RKO (cell line): Measurements from ENCODE around the gene BNIP2.

Experiments
- DNase-seq: peaks from one replicate; pipeline ENCODE4 v3.0.0-alpha.2; 2016; ENCODE audit warnings: low spot score

Gene BNIP2

DNA sequence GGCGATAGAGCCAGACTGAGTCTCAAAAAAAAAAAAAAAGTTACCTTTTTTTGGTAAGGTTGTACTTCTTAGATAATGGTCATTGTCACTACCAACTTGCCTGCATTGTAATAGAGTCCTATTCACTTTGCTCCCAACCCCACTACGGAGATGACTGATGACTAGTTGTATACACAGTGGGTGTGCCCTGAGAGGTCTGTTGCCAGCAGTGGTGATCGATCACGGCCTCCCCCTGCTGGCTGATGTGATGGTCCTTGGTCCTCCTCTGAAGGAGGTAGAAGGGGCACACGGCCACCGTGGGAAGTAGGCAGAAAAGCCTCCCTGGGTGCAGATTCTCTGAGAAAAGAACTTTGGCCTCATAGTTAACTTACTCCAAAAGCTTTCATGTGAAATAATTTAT, 66.8 kb downstream of the BNIP2 start:
- DNase-seq, result peak; percentile 69

DNA sequence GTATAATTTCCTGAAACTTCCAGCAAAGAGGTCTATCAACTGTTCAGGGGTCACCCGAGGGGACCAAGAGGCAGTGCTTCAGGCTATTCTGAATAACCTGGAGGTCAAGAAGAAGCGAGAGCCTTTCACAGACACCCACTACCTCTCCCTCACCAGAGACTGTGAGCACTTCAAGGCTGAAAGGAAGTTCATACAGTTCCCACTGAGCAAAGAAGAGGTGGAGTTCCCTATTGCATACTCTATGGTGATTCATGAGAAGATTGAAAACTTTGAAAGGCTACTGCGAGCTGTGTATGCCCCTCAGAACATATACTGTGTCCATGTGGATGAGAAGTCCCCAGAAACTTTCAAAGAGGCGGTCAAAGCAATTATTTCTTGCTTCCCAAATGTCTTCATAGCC, 70.7 kb downstream of the BNIP2 start:
- DNase-seq, result no peak

- DNase-seq, result no peak
These were observed 72.7 kb downstream of the BNIP2 start for GRCh38 chr15:59616379-59616778.

DNA sequence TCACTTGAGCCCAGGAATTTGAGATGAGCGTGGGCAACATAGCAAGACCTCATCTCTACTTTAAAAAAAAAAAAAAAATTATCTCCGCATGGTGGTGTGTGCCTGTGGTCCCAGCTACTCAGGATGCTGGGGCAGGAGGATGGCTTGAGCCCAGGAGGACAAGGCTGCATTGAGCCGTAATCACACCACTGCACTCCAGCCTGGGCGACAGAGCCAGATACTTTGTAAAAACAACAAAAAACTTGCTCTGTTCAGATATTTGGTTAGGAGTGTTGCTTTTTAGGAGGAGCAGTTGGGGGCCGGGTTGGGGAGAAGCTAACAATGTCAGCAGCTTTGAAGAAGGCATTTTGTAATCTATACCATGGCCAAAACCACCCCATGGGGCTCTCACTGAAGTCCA, 73.5 kb downstream of the BNIP2 start:
- no peak for DNase-seq

DNA sequence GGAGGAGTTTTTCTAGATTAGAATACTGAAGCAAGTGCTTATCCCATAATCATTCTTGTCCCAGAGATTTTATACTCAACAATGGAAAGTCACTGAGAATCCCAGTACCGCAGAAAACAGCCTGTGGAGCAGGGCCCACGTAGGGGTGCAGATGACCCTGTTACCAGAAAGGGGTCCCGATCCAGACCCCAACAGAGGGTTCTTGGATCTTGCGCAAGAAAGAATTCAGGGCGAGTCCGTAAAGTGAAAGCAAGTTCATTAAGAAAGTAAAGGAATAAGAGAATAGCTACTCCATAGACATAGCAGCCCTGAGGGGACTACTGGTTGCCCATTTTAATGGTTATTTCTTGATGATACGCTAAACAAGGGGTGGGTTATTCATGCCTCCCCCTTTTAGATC, 75.0 kb downstream of the BNIP2 start:
- no peak for DNase-seq

DNA sequence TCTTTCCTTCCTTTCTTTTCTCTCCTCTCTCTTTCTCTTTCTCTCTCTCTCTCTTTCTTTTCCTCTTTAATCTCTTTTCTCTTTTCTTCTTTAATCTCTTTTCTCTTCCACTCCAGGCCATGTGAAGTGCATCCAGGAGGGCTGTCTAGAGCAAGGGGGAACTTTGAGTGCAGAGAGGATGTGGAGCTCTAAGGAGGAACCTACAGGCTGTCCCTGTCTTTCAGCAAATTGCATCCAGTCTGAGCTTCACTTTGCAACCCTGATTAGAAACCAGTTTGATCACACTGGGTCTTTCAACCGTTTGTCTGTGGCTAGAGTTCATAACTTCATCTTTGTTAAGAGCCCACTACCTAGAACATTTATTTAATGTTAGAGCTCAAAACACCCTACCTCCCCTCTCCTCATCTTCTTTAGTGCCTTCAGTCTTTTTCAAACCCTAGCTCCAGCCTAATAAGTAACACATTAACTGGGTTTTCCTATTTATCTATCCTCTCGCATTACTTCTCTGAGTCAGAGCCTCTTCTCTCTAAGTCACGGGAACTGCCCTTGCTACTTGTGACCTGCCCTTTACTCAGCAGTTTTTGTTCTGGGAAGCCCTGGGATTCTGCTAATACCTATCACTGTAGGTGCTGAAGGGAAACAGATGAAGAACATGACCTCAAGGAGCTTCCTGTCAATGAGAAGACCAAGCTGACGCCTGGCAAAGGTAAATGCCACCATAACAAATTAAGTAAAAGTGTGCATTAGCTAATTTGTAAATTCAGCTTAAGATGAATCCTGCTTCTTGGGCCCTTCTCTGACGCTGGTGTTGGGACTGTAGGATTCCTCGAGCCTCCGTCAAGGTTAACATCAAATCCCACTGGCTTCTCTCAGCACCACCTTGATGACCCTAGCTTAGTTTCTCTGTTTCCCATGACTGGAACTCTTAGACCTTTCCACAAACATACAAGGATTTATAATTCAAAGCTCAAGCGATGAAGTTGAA, 77.6 kb downstream of the BNIP2 start, which contains the start of gene GCNT3:
Gene GCNT3 (plus strand): TSS at position 508 of the 985 bp plus-strand sequence. CDS start 6,456 bp downstream, outside the sequence.
- DNase-seq, result peak; percentile 15

GRCh38 chr15:59609730-59610712, 79.1 kb downstream of the BNIP2 start:
- no peak for DNase-seq
